HG02852 (cell line): ENCODE measurements around the gene SLC19A1.
"Not testable (repeated sequence)": the region's sequence is repeated elsewhere in the genome, so short reads cannot be mapped to it uniquely, and the experiment has no call there.

Source experiments
- ATAC-seq: cut with Tn5 transposase; IDR thresholded peaks from one replicate; pipeline ENCODE4 v1.9.1; 2021; ENCODE audit warnings: mild to moderate bottlenecking, moderate library complexity; ENCODE audit not compliant: unreplicated experiment

SLC19A1 gene

GRCh38 chr21:45577801-45578175 lies 35.5 kb upstream of the SLC19A1 start:
- no peak for ATAC-seq

GRCh38 chr21:45576838-45577737 lies 34.8 kb upstream of the SLC19A1 start:
- ATAC-seq, result no peak

- no peak for ATAC-seq
These were observed 34.0 kb upstream of the SLC19A1 start for GRCh38 chr21:45575993-45576837.

- ATAC-seq, result no peak
These were observed 33.2 kb upstream of the SLC19A1 start for GRCh38 chr21:45575304-45575992.

GRCh38 chr21:45574691-45575090 lies 32.5 kb upstream of the SLC19A1 start:
- no peak for ATAC-seq

- no peak for ATAC-seq
These were observed 31.9 kb upstream of the SLC19A1 start for GRCh38 chr21:45574081-45574501.

GRCh38 chr21:45573452-45574035 lies 31.3 kb upstream of the SLC19A1 start:
- no peak for ATAC-seq

- ATAC-seq, result no peak
These were observed 30.7 kb upstream of the SLC19A1 start for GRCh38 chr21:45572783-45573451.

GRCh38 chr21:45572231-45572630 lies 30.0 kb upstream of the SLC19A1 start:
- no peak for ATAC-seq

- no peak for ATAC-seq
These were observed 29.4 kb upstream of the SLC19A1 start for GRCh38 chr21:45571641-45572040.

GRCh38 chr21:45570826-45571601 lies 28.8 kb upstream of the SLC19A1 start:
- no peak for ATAC-seq

- ATAC-seq, result no peak
These were observed 27.8 kb upstream of the SLC19A1 start for GRCh38 chr21:45570071-45570470.

GRCh38 chr21:45568383-45568782 lies 26.1 kb upstream of the SLC19A1 start:
- ATAC-seq, result no peak

GRCh38 chr21:45564137-45564536 lies 21.9 kb upstream of the SLC19A1 start:
- not testable (repeated sequence) for ATAC-seq

GRCh38 chr21:45562965-45563364 lies 20.7 kb upstream of the SLC19A1 start:
- no peak for ATAC-seq

- ATAC-seq, result no peak
These were observed 20.2 kb upstream of the SLC19A1 start for GRCh38 chr21:45562402-45562801.

- not testable (repeated sequence) for ATAC-seq
These were observed 19.0 kb upstream of the SLC19A1 start for GRCh38 chr21:45561241-45561640.

GRCh38 chr21:45560106-45561021 lies 18.1 kb upstream of the SLC19A1 start:
- ATAC-seq, result no peak
